Left lung (tissue), 10 donors: ENCODE measurements around the gene RNASE9. TPM values are rescaled to one million over a fixed set of nuclear protein-coding genes. Genes with fewer than 3 reads are reported as not detected.
A peak's percentile ranks its signal among the peaks of the same experiment; 100 is the strongest.

ENCODE experiments used
- ATAC-seq: fragments of 200-7000 bp; cut with Tn5 transposase; one replicate; pipeline ENCODE4 v1.9.1; 2020; ENCODE audit warnings: moderate library complexity
- DNase-seq, 4 donors: peaks; one replicate each; pipeline ENCODE4 v3.0.0-alpha.2; 2013 to 2020
- H3K27ac ChIP-seq, 2 donors: fragments of 200-600 bp; sonication (generic) in 1 of 2; one replicate each; pipeline versions ENCODE4 v1.5.0 to v1.8.0; 2020 to 2021
- H3K27me3 ChIP-seq, 2 donors: fragments of 200-600 bp; sonication (generic) in 1 of 2; one replicate each; pipeline versions ENCODE4 v1.5.0 to v1.8.0; 2020 to 2021
- H3K36me3 ChIP-seq, 2 donors: fragments of 200-600 bp; sonication (generic) in 1 of 2; one replicate each; pipeline versions ENCODE4 v1.5.0 to v1.8.0; 2020 to 2021
- H3K4me1 ChIP-seq, 2 donors: fragments of 200-600 bp; one replicate each; pipeline ENCODE4 v1.8.0; 2021
- H3K4me3 ChIP-seq, 2 donors: fragments of 200-600 bp; sonication (generic) in 1 of 2; one replicate each; pipeline versions ENCODE4 v1.5.0 to v1.8.0; 2020 to 2021; ENCODE audit warnings: mild to moderate bottlenecking in 1 of 2
- H3K9me3 ChIP-seq, 2 donors: fragments of 200-600 bp; sonication (generic) in 1 of 2; one replicate each; pipeline versions ENCODE4 v1.5.0 to v1.8.0; 2020 to 2021
- intact Hi-C, 2 donors: fragments of 100-400 bp; cut with DNase I; formaldehyde crosslinking; loops; one replicate each; pipeline versions ENCODE4 v1.11.2 to v1.14.2; 2022
- polyA plus RNA-seq, 6 donors: library from polyadenylated mRNA; unstranded; fragments of 120-200 nt; gene quantifications; one replicate each; pipeline ENCODE4 v1.2.1, GENCODE V29; 2013; ENCODE audit not compliant: insufficient read length in 6 of 6
- total RNA-seq, 2 donors: library from RNA; stranded (reverse); fragmentation: NEBNext Ultra II Directional; extraction: Animal tissue kit (Norgen Biotek cat#: 25700); gene quantifications; one replicate each; pipeline ENCODE4 v1.2.1, GENCODE V29; 2021
- TF ChIP-seq, protein P1 (sequence below), 2 donors: fragments of 200-600 bp; sonication (generic) in 1 of 2; IDR thresholded peaks; one replicate each; pipeline versions ENCODE4 v1.5.0 to v1.8.0; 2021; ENCODE audit warnings: antibody characterized with exemption in 2 of 2
- donor health status: DM: no; HTN: yes; CAD: no.
- donor health status: DM: no; HTN: no; CAD: no.

Gene RNASE9
- total and polyA plus RNA-seq, 8 donors, result not detected

GRCh38 chr14:20530771-20531571 lies 29.9 kb downstream of the RNASE9 start:
- intact Hi-C loops, result loop anchor here in 1 of 2 donors (10.0 kb wide), 1 partner anchor 74 kb away; no protein-coding TSS in a partner anchor
- H3K9me3 ChIP-seq, result no peaks in the 10 kb centered on the region
- H3K4me1 ChIP-seq, result peaks cover 0 to 2% of the 10 kb centered on the region in 2 donors
- H3K4me3 ChIP-seq, result no peak overlapping the region
- DNase-seq (peak; percentile 46 to 75 (median 66)), ATAC-seq (peak; percentile 85)
- TF ChIP-seq, protein P1, sequence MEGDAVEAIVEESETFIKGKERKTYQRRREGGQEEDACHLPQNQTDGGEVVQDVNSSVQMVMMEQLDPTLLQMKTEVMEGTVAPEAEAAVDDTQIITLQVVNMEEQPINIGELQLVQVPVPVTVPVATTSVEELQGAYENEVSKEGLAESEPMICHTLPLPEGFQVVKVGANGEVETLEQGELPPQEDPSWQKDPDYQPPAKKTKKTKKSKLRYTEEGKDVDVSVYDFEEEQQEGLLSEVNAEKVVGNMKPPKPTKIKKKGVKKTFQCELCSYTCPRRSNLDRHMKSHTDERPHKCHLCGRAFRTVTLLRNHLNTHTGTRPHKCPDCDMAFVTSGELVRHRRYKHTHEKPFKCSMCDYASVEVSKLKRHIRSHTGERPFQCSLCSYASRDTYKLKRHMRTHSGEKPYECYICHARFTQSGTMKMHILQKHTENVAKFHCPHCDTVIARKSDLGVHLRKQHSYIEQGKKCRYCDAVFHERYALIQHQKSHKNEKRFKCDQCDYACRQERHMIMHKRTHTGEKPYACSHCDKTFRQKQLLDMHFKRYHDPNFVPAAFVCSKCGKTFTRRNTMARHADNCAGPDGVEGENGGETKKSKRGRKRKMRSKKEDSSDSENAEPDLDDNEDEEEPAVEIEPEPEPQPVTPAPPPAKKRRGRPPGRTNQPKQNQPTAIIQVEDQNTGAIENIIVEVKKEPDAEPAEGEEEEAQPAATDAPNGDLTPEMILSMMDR (IDR thresholded peaks at IDR 0.05), result peak; percentile 70 to 72
- H3K36me3 ChIP-seq, result no peaks in the 10 kb centered on the region
- no peaks in the 10 kb centered on the region for H3K27me3 ChIP-seq
- no peak overlapping the region for H3K27ac ChIP-seq

DNA sequence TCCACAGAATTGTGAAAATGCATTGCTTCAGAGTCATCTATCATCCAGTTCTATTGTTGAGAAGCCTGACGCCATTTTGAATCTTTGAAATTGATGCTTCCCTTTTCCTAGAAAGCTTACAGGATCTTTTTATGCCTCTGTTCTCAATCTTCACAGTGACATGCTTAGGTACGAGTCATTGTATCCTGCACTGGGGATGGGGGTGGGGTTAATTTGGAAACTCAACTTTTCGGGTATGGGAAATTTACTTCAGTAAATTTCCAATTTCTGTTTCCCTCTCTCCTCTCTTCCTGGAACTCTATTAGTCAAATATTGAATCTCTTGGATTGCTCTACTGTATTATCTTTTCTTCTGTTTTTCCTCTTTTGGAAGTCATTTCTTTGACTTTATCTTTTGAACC lies 31.0 kb downstream of the RNASE9 start:
- intact Hi-C loops, result loop anchor here in 1 of 2 donors (10.0 kb wide), 1 partner anchor 75 kb away; no protein-coding TSS in a partner anchor
- DNase-seq, result no peak

GRCh38 chr14:20524027-20524426 lies 36.8 kb downstream of the RNASE9 start:
- DNase-seq (peak in 1 of 4 donors; percentile 8), ATAC-seq (peak; percentile 83)
- no peaks in the 10 kb centered on the region for H3K27me3 ChIP-seq
- no peaks in the 10 kb centered on the region for H3K4me1 ChIP-seq
- no peak overlapping the region for H3K27ac ChIP-seq
- no peaks in the 10 kb centered on the region for H3K9me3 ChIP-seq
- no peaks in the 10 kb centered on the region for H3K36me3 ChIP-seq
- intact Hi-C loops, result no loop called here
- H3K4me3 ChIP-seq, result no peak overlapping the region
- TF ChIP-seq, protein P1 (IDR thresholded peaks at IDR 0.05), result no peak

More for the DNA sequence above, 31.0 kb downstream of the RNASE9 start:
- no peak overlapping the region for H3K4me3 ChIP-seq
- TF ChIP-seq, protein P1 (IDR thresholded peaks at IDR 0.05), result no peak
- H3K9me3 ChIP-seq, result no peaks in the 10 kb centered on the region
- no peaks in the 10 kb centered on the region for H3K27me3 ChIP-seq
- H3K36me3 ChIP-seq, result no peaks in the 10 kb centered on the region
- peaks cover 0 to 2% of the 10 kb centered on the region in 2 donors for H3K4me1 ChIP-seq
- no peak overlapping the region for H3K27ac ChIP-seq
- no peak for ATAC-seq

DNA sequence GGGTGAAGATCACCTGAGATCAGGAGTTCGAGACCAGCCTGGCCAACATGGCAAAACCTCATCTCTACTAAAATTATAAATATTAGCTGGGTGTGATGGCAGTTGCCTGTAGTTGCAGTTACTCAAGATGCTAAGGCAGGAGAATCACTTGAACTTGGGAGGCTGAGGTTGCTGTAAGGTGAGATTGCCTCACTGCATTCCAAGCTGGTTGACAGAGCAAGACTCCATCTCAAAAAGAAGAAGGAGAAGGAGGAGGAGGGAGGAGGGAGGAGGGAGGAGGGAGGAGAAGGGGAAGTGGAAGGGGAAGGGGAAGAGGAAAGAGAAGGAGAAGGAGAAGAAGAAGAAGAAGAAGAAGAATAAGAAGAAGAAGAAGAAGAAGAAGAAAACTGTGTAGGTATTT lies 38.5 kb downstream of the RNASE9 start:
- Histone ChIP-seq H3K4me1 (no peaks in the 10 kb centered on the region), H3K36me3 (no peaks in the 10 kb centered on the region), H3K9me3 (no peaks in the 10 kb centered on the region), H3K4me3 (no peak overlapping the region), H3K27me3 (no peaks in the 10 kb centered on the region), H3K27ac (no peak overlapping the region)
- DNase-seq (no peak), ATAC-seq (no peak)
- intact Hi-C loops, result no loop called here
- TF ChIP-seq, protein P1 (IDR thresholded peaks at IDR 0.05), result no peak

GRCh38 chr14:20516921-20517320 lies 43.9 kb downstream of the RNASE9 start:
- Histone ChIP-seq H3K27ac (no peak overlapping the region), H3K9me3 (no peaks in the 10 kb centered on the region), H3K36me3 (no peaks in the 10 kb centered on the region), H3K27me3 (no peaks in the 10 kb centered on the region), H3K4me3 (no peak overlapping the region), H3K4me1 (no peaks in the 10 kb centered on the region)
- no peak for DNase-seq
- no peak for ATAC-seq
- TF ChIP-seq, protein P1 (IDR thresholded peaks at IDR 0.05), result no peak
- intact Hi-C loops, result no loop called here
